ENCODE measurements around the gene AP2B1.

AP2B1 gene

GRCh38 chr17:35588196-35588920 is 1.2 kb downstream of the AP2B1 start:
- Histone ChIP-seq H3K9me3 (ENCODE audit: severe bottlenecking) (no peaks in the 10 kb centered on the region), H3K27me3 (ENCODE audit: insufficient read depth, low read depth, severe bottlenecking) (no peaks in the 10 kb centered on the region), H3K36me3 (peaks cover 16% of the 10 kb centered on the region), H3K27ac (peak overlapping the region; percentile 88), H3K4me3 (ENCODE audit: low read depth, low read length) (peak overlapping the region; percentile 81)
- no peak for DNase-seq
- TF ChIP-seq CTCF (IDR thresholded peaks at IDR 0.05; ENCODE audit: low read depth, low read length) = no peak

GRCh38 chr17:35596072-35596471 is 8.9 kb downstream of the AP2B1 start:
- Histone ChIP-seq H3K27ac (no peak overlapping the region), H3K36me3 (peaks cover 80% of the 10 kb centered on the region)
- TF ChIP-seq CTCF (IDR thresholded peaks at IDR 0.05; ENCODE audit: low read depth, low read length) = no peak

GRCh38 chr17:35596530-35597233 is 9.6 kb downstream of the AP2B1 start:
- no peak for TF ChIP-seq CTCF (IDR thresholded peaks at IDR 0.05; ENCODE audit: low read depth, low read length)
- no peak for DNase-seq
- H3K9me3 ChIP-seq (ENCODE audit: severe bottlenecking) = no peaks in the 10 kb centered on the region
- H3K36me3 ChIP-seq = peaks cover 84% of the 10 kb centered on the region
- H3K4me3 ChIP-seq (ENCODE audit: low read depth, low read length) = no peak overlapping the region
- no peak overlapping the region for H3K27ac ChIP-seq
- no peaks in the 10 kb centered on the region for H3K27me3 ChIP-seq (ENCODE audit: insufficient read depth, low read depth, severe bottlenecking)

More at GRCh38 chr17:35596072-35596471, 8.9 kb downstream of the AP2B1 start:
- DNase-seq = no peak
- H3K27me3 ChIP-seq (ENCODE audit: insufficient read depth, low read depth, severe bottlenecking) = no peaks in the 10 kb centered on the region
- no peaks in the 10 kb centered on the region for H3K9me3 ChIP-seq (ENCODE audit: severe bottlenecking)
- H3K4me3 ChIP-seq (ENCODE audit: low read depth, low read length) = no peak overlapping the region

GRCh38 chr17:35597604-35598003 is 10.5 kb downstream of the AP2B1 start:
- TF ChIP-seq CTCF (IDR thresholded peaks at IDR 0.05; ENCODE audit: low read depth, low read length) = no peak
- H3K4me3 ChIP-seq (ENCODE audit: low read depth, low read length) = no peak overlapping the region
- H3K27me3 ChIP-seq (ENCODE audit: insufficient read depth, low read depth, severe bottlenecking) = no peaks in the 10 kb centered on the region
- no peak for DNase-seq
- no peak overlapping the region for H3K27ac ChIP-seq
- H3K9me3 ChIP-seq (ENCODE audit: severe bottlenecking) = no peaks in the 10 kb centered on the region
- peaks cover 88% of the 10 kb centered on the region for H3K36me3 ChIP-seq

GRCh38 chr17:35603674-35604073 is 16.6 kb downstream of the AP2B1 start:
- H3K27me3 ChIP-seq (ENCODE audit: insufficient read depth, low read depth, severe bottlenecking) = no peaks in the 10 kb centered on the region
- H3K4me3 ChIP-seq (ENCODE audit: low read depth, low read length) = no peak overlapping the region
- H3K9me3 ChIP-seq (ENCODE audit: severe bottlenecking) = no peaks in the 10 kb centered on the region
- DNase-seq = no peak
- no peak for TF ChIP-seq CTCF (IDR thresholded peaks at IDR 0.05; ENCODE audit: low read depth, low read length)
- peaks cover 81% of the 10 kb centered on the region for H3K36me3 ChIP-seq
- no peak overlapping the region for H3K27ac ChIP-seq

Data from WERI-Rb-1 (cell line).